DND-41 (cell line): ENCODE results near the gene FBXW7.

Source experiments
- EZH2 ChIP-seq: IDR thresholded peaks from 3 replicates; pipeline ENCODE4 v1.6.1; 2012; ENCODE audit warnings: borderline replicate concordance, low read depth, mild to moderate bottlenecking, moderate library complexity, low read length, inconsistent platforms; ENCODE audit not compliant: severe bottlenecking
- TF ChIP-seq, protein P1 (sequence below): IDR thresholded peaks from 2 replicates; pipeline ENCODE4 v1.5.1; 2012; ENCODE audit warnings: borderline replicate concordance, low read length, moderate library complexity, mild to moderate bottlenecking; ENCODE audit not compliant: poor library complexity, severe bottlenecking; ENCODE audit errors: extremely low read depth

DNA sequence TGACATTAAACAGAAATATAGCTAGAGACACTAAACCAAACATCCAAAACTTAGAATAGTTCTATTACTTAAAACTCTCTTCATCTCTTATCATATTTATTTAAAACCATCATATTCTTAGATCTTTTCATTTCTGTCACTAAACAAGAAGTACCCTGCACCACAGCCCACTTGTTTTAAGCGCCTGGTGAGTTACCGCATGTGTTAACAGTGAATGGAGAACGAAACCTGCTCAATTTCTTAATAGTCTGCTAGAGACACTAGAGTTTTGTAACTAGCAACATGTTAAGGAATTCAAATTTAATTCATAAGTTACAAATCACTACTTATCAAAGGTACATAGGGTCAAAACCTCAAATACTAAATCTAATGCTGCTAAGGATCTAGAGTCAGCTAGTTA is 111.5 kb downstream of the FBXW7 start:
- TF ChIP-seq, protein P1, sequence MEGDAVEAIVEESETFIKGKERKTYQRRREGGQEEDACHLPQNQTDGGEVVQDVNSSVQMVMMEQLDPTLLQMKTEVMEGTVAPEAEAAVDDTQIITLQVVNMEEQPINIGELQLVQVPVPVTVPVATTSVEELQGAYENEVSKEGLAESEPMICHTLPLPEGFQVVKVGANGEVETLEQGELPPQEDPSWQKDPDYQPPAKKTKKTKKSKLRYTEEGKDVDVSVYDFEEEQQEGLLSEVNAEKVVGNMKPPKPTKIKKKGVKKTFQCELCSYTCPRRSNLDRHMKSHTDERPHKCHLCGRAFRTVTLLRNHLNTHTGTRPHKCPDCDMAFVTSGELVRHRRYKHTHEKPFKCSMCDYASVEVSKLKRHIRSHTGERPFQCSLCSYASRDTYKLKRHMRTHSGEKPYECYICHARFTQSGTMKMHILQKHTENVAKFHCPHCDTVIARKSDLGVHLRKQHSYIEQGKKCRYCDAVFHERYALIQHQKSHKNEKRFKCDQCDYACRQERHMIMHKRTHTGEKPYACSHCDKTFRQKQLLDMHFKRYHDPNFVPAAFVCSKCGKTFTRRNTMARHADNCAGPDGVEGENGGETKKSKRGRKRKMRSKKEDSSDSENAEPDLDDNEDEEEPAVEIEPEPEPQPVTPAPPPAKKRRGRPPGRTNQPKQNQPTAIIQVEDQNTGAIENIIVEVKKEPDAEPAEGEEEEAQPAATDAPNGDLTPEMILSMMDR = no peak
- no peak for TF ChIP-seq EZH2
